Vagina (tissue), 2 donors: ENCODE data around the gene PEPD. TPM values are rescaled to one million over a fixed set of nuclear protein-coding genes. Genes with fewer than 3 reads are reported as not detected.

Experiments
- DNase-seq, 2 donors: peaks; one replicate each; pipeline ENCODE4 v3.0.0-alpha.2; 2017; ENCODE audit errors: extremely low spot score in 2 of 2
- H3K27ac ChIP-seq: fragments of 200-600 bp; sonication (generic); one replicate; pipeline ENCODE4 v1.5.1; 2019
- H3K27me3 ChIP-seq: fragments of 200-600 bp; sonication (generic); one replicate; pipeline ENCODE4 v1.5.1; 2019
- H3K36me3 ChIP-seq, 2 donors: fragments of 200-600 bp; sonication (generic); one replicate each; pipeline ENCODE4 v1.5.1; 2017 to 2019
- H3K4me1 ChIP-seq: fragments of 200-600 bp; sonication (generic); one replicate; pipeline ENCODE4 v1.5.1; 2019
- H3K4me3 ChIP-seq, 2 donors: fragments of 200-600 bp; sonication (generic); 1 replicate in 1 of 2; 2 replicates in 1 of 2; pipeline ENCODE4 v1.5.1; 2016 to 2019
- H3K9me3 ChIP-seq: fragments of 200-600 bp; sonication (generic); one replicate; pipeline ENCODE4 v1.5.1; 2019
- CTCF ChIP-seq, 3 experiments: fragments of 450-650 bp in 2 of 3; fragments of 200-600 bp in 1 of 3; sonication (generic) in 1 of 3; IDR thresholded peaks; one replicate each; pipeline ENCODE4 v1.5.1; 2017 to 2019; ENCODE audit warnings: antibody characterized with exemption in 3 of 3, mild to moderate bottlenecking in 2 of 3, moderate library complexity in 2 of 3
- POLR2A ChIP-seq, 2 donors: fragments of 450-650 bp; IDR thresholded peaks; one replicate each; pipeline ENCODE4 v1.6.1; 2017; ENCODE audit warnings: antibody characterized with exemption in 2 of 2, mild to moderate bottlenecking in 2 of 2, moderate library complexity in 2 of 2
- POLR2AphosphoS5 ChIP-seq, 2 donors: sonication (generic); formaldehyde crosslinking; IDR thresholded peaks; one replicate each; pipeline ENCODE4 v1.9.0; 2017; ENCODE audit warnings: antibody characterized with exemption in 2 of 2, mild to moderate bottlenecking in 2 of 2, low read depth in 1 of 2; ENCODE audit not compliant: insufficient read depth in 1 of 2
- intact Hi-C: fragments of 100-400 bp; cut with DNase I; formaldehyde crosslinking; loops from one replicate; pipeline ENCODE4 v1.15.1; 2023
- total RNA-seq: library from RNA; depleted of rRNA; stranded (reverse); fragments of >200 nt; gene quantifications from one replicate; pipeline ENCODE4 v1.2.3, GENCODE V29; 2016

Gene PEPD
- total RNA-seq, 1 donor from 2014 or later = 61.9 TPM

GRCh38 chr19:33392341-33393285 lies 129.0 kb downstream of the PEPD start:
- DNase-seq = no peak
- TF ChIP-seq POLR2AphosphoS5 (IDR thresholded peaks at IDR 0.05; ENCODE audit: insufficient read depth in 1 of 2, low read depth in 1 of 2) (no peak), CTCF (IDR thresholded peaks at IDR 0.05) (no peak), POLR2A (IDR thresholded peaks at IDR 0.05) (no peak)
- H3K36me3 ChIP-seq = no peaks in the 10 kb centered on the region
- no peak overlapping the region for H3K27ac ChIP-seq
- intact Hi-C loops = no loop called here
- H3K27me3 ChIP-seq = no peaks in the 10 kb centered on the region
- no peak overlapping the region for H3K4me3 ChIP-seq
- H3K9me3 ChIP-seq = no peaks in the 10 kb centered on the region
- peaks cover 92% of the 10 kb centered on the region for H3K4me1 ChIP-seq

DNA sequence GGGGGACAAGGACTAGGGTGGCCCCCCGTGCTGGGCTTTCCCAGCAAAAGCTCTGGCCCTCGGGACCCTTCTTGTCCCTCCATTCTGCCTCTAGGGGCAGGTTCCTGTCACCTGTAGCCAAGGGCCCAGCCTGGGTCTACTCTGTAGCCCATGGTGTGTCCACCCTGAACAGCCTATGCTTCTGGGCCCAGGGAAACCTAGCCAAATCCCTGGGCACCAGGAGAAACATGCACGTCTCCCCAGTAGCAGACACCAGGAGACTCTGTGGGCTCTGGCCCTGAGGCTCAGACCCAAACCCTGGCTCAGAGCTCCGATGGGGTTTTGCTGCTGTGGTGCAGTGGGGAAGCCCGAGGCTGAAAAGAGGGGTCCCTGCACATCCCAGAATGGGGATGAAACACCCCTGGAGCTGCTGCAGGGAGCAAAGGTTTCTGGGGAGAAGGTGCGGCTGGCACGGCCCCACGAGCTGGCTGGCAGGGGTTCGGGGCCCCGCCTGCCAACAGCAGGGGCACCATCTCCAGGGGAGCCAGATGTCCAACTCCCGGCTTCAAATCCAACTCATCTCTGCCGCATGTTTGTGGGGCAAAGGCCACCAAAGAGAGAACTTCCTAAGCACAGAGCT lies 129.9 kb downstream of the PEPD start:
- H3K4me1 ChIP-seq = peaks cover 92% of the 10 kb centered on the region
- DNase-seq = no peak
- intact Hi-C loops = no loop called here
- H3K9me3 ChIP-seq = no peaks in the 10 kb centered on the region
- no peak overlapping the region for H3K27ac ChIP-seq
- no peak overlapping the region for H3K4me3 ChIP-seq
- H3K36me3 ChIP-seq = peaks cover 0 to 1% of the 10 kb centered on the region in 2 donors
- TF ChIP-seq POLR2AphosphoS5 (IDR thresholded peaks at IDR 0.05; ENCODE audit: insufficient read depth in 1 of 2, low read depth in 1 of 2) = no peak
- TF ChIP-seq POLR2A (IDR thresholded peaks at IDR 0.05) = no peak
- TF ChIP-seq CTCF (IDR thresholded peaks at IDR 0.05) = no peak
- no peaks in the 10 kb centered on the region for H3K27me3 ChIP-seq

GRCh38 chr19:33390908-33391630 lies 130.5 kb downstream of the PEPD start:
- Histone ChIP-seq H3K27me3 (no peaks in the 10 kb centered on the region), H3K4me1 (peaks cover 85% of the 10 kb centered on the region), H3K27ac (peak overlapping the region; percentile 10), H3K9me3 (no peaks in the 10 kb centered on the region), H3K36me3 (peaks cover 0 to 8% of the 10 kb centered on the region in 2 donors), H3K4me3 (no peak overlapping the region)
- DNase-seq = no peak
- no peak for TF ChIP-seq CTCF (IDR thresholded peaks at IDR 0.05)
- no peak for TF ChIP-seq POLR2AphosphoS5 (IDR thresholded peaks at IDR 0.05; ENCODE audit: insufficient read depth in 1 of 2, low read depth in 1 of 2)
- TF ChIP-seq POLR2A (IDR thresholded peaks at IDR 0.05) = no peak
- intact Hi-C loops = no loop called here

DNA sequence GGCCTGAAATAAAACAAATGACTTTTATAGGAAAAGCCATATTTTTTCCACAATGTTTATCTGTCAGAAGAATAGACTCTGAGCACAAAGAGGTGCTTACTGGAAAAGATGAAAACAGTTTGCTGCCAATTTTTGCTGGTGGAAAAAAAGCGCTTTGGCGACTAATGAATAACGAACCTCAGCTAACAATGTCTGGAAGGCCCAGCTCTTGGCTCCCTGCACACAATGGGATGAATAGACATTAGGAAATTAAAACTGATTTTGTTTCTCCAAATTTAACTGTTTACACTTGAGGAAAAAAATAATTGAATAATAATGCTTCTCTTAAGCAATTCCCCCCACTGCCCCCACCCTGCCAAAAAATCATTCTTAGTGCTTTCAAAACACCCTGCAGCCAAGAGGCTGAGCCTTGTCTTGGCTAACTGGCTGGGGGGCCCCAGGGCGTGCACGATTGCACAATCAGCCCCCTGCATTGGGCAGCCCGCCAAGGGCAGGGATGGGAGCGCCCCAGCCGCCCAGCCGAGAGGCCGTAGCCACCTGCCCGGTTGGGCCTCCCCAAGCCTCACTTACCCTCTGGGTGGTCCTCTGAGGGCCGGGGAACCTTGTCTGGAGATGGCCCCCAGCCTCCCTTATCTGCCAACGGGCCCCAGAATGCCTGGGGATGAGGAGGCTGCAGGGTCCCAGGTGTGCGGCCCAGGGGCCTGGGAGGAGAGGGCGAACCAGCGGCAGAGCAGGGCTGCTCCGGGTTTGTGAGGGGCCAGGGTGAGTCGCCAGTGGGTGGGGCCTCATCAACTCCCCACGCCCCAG lies 131.3 kb downstream of the PEPD start:
- Histone ChIP-seq H3K36me3 (peaks cover 0 to 10% of the 10 kb centered on the region in 2 donors), H3K4me1 (peaks cover 78% of the 10 kb centered on the region), H3K27me3 (no peaks in the 10 kb centered on the region), H3K9me3 (no peaks in the 10 kb centered on the region), H3K4me3 (no peak overlapping the region), H3K27ac (peak overlapping the region; percentile 69)
- DNase-seq = no peak
- TF ChIP-seq POLR2AphosphoS5 (IDR thresholded peaks at IDR 0.05; ENCODE audit: insufficient read depth in 1 of 2, low read depth in 1 of 2) (peak; percentile 66 to 72), CTCF (IDR thresholded peaks at IDR 0.05) (no peak)
- intact Hi-C loops = no loop called here
